K562 (cell line): ENCODE data around the gene SLC25A18. TPM values are rescaled to one million over a fixed set of nuclear protein-coding genes. Genes with fewer than 3 reads are reported as not detected.
A peak's percentile ranks its signal among the peaks of the same experiment; 100 is the strongest.

Source experiments
- ATAC-seq: fragments of 200-7000 bp; cut with Tn5 transposase; 3 replicates; pipeline ENCODE4 v1.9.1; 2020; ENCODE audit warnings: moderate library complexity
- BruUV-seq: library from RNA; stranded (reverse); fragments of 400-500 nt; replicated peaks from 2 replicates; lab custom pipeline; 2021; lab: Mats Ljungman, UMichigan
- CTCF ChIA-PET: fragments of 300-600 bp; formaldehyde crosslinking; extraction: SDS; loops from one replicate; lab custom pipeline; 2021; ENCODE audit warnings: low intra/inter-chr PET ratio; lab: Yijun Ruan, JAX
- POLR2A ChIA-PET: fragments of 300-600, 350-650 bp; sonication (Branson Sonifier 250); formaldehyde crosslinking; extraction: SDS; loops from one replicate; lab custom pipeline; 2021; ENCODE audit warnings: antibody characterized with exemption, inconsistent platforms; lab: Yijun Ruan, JAX
- DNase-seq, 4 experiments: peaks; one replicate each; pipeline versions ENCODE4 v3.0.0 to v3.0.0-alpha.2; 2011 to 2018; ENCODE audit warnings: low spot score in 3 of 4, mixed read lengths in 3 of 4; ENCODE audit errors: extremely low read depth in 1 of 4
- FAIRE-seq: peaks from 2 replicates; lab custom pipeline; 2011; peaks lifted over from hg19 to GRCh38; lab: Jason Lieb, UNC
- H2AFZ ChIP-seq: 2 replicates; pipeline ENCODE4 v1.6.0; 2011; ENCODE audit warnings: low read depth, low read length, control low read depth, inconsistent platforms
- H3K27ac ChIP-seq: fragments of 200-600 bp; 3 replicates; pipeline ENCODE4 v1.8.0; 2011; ENCODE audit warnings: low read depth, mild to moderate bottlenecking, control low read depth, inconsistent platforms, low read length, moderate library complexity, mixed read lengths; ENCODE audit errors: extremely low read depth
- H3K27me3 ChIP-seq, 2 experiments: fragments of 300-600 bp in 1 of 2; 2 replicates in 1 of 2; 3 replicates in 1 of 2; pipeline versions ENCODE4 v1.6.0 to v1.8.0; 2011; ENCODE audit warnings: inconsistent platforms in 2 of 2, low read length in 2 of 2, mild to moderate bottlenecking in 1 of 2, mixed read lengths in 1 of 2, moderate library complexity in 1 of 2; ENCODE audit not compliant: control insufficient read depth in 2 of 2, insufficient read depth in 2 of 2
- H3K36me3 ChIP-seq: fragments of 300-600 bp; 3 replicates; pipeline ENCODE4 v1.8.0; 2011; ENCODE audit warnings: mild to moderate bottlenecking, low read length, inconsistent platforms; ENCODE audit not compliant: control insufficient read depth, insufficient read depth
- H3K4me1 ChIP-seq, 2 experiments: fragments of 200-600 bp in 1 of 2; replicated peaks in 1 of 2; 2 replicates in 1 of 2; 3 replicates in 1 of 2; pipeline versions ENCODE4 v1.5.1 to v1.8.0; 2011; ENCODE audit warnings: inconsistent platforms in 2 of 2, low read length in 2 of 2, mild to moderate bottlenecking in 1 of 2, mixed read lengths in 1 of 2, moderate library complexity in 1 of 2; ENCODE audit not compliant: control insufficient read depth in 2 of 2, insufficient read depth in 2 of 2
- H3K4me2 ChIP-seq: 2 replicates; pipeline ENCODE4 v1.6.1; 2011; ENCODE audit warnings: low read length, control low read depth, inconsistent platforms, mixed read lengths; ENCODE audit not compliant: insufficient read depth
- H3K4me3 ChIP-seq: fragments of 200-600 bp; sonication (generic), shearing (Covaris generic); 2 replicates; pipeline ENCODE4 v1.5.1; 2016; ENCODE audit warnings: control low read depth, inconsistent platforms
- H3K79me2 ChIP-seq: fragments of 200-600 bp; 3 replicates; pipeline ENCODE4 v1.8.0; 2011; ENCODE audit warnings: low read length, inconsistent platforms; ENCODE audit not compliant: control insufficient read depth, insufficient read depth
- H3K9ac ChIP-seq, 2 experiments: 2 replicates each; pipeline versions ENCODE4 v1.6.0 to v1.6.1; 2011; ENCODE audit warnings: low read depth in 2 of 2, low read length in 2 of 2, control low read depth in 1 of 2, inconsistent platforms in 1 of 2, mild to moderate bottlenecking in 1 of 2, mixed read lengths in 1 of 2; ENCODE audit not compliant: insufficient read depth in 1 of 2
- H3K9me1 ChIP-seq: one replicate; pipeline ENCODE4 v1.6.0; 2011; ENCODE audit warnings: inconsistent platforms, mild to moderate bottlenecking, low read length, moderate library complexity; ENCODE audit not compliant: control insufficient read depth, insufficient read depth
- H3K9me3 ChIP-seq: replicated peaks from 2 replicates; pipeline ENCODE4 v1.5.1; 2011; ENCODE audit warnings: low read depth, low read length, inconsistent platforms; ENCODE audit not compliant: control insufficient read depth, insufficient read depth
- H4K20me1 ChIP-seq: replicated peaks from 2 replicates; pipeline ENCODE4 v1.6.1; 2011; ENCODE audit warnings: low read length, inconsistent platforms, mixed read lengths; ENCODE audit not compliant: control insufficient read depth, insufficient read depth
- ARID1B ChIP-seq: fragments of 450-650 bp; IDR thresholded peaks from 2 replicates; pipeline ENCODE4 v1.6.1; 2016; ENCODE audit warnings: antibody characterized with exemption, mild to moderate bottlenecking, inconsistent platforms
- BRCA1 ChIP-seq, 2 experiments: fragments of 450-650 bp in 1 of 2; sonication (generic) in 1 of 2; formaldehyde crosslinking in 1 of 2; IDR thresholded peaks; 2 replicates each; pipeline versions ENCODE4 v1.5.0 to v1.6.1; 2017 to 2020; ENCODE audit warnings: mild to moderate bottlenecking in 1 of 2, missing genetic modification reagents in 1 of 2
- ETS2 ChIP-seq: IDR thresholded peaks from 2 replicates; pipeline ENCODE4 v1.6.1; 2016; ENCODE audit warnings: borderline replicate concordance, missing genetic modification characterization, mild to moderate bottlenecking, moderate library complexity, missing compliant biosample characterization; ENCODE audit not compliant: poor library complexity, severe bottlenecking
- RHOXF2B ChIP-seq: fragments of 250-450 bp; sonication (Bioruptor Pico); conservative IDR thresholded peaks from 2 replicates; pipeline ENCODE4 v1.5.1; 2021
- SMARCC2 ChIP-seq: fragments of 450-650 bp; IDR thresholded peaks from 2 replicates; pipeline ENCODE4 v1.6.1; 2017; ENCODE audit warnings: antibody characterized with exemption, moderate library complexity, mild to moderate bottlenecking, low read depth
- TBL1XR1 ChIP-seq, 2 experiments: IDR thresholded peaks; 2 replicates each; pipeline ENCODE4 v1.6.1; 2012; ENCODE audit warnings: improper control_type of control experiment in 2 of 2, low read length in 2 of 2, mild to moderate bottlenecking in 1 of 2
- ZNF175 ChIP-seq: fragments of 200-800 bp; sonication (Bioruptor generic); IDR thresholded peaks from 2 replicates; pipeline ENCODE4 v1.6.1; 2016; ENCODE audit warnings: low read depth, mild to moderate bottlenecking, missing genetic modification characterization, missing compliant biosample characterization
- ZNF184 ChIP-seq: sonication (generic); formaldehyde crosslinking; IDR thresholded peaks from 2 replicates; pipeline ENCODE4 v1.5.0; 2020; ENCODE audit warnings: missing genetic modification reagents
- WGBS: fragments of 100-300 bp; shearing (Covaris generic); methylation state at CpG from one replicate; pipeline ENCODE4 v1.1.6; 2016; ENCODE audit warnings: low coverage, mixed read lengths; ENCODE audit not compliant: insufficient coverage; ENCODE audit errors: missing lambda C conversion rate; 5-methylcytosine and 5-hydroxymethylcytosine counted together
- in situ Hi-C: fragments of 300-500 bp; cut with MboI; formaldehyde crosslinking; loops from 4 replicates; pipeline ENCODE4 v1.15.0; 2018; ENCODE audit warnings: inconsistent platforms, mixed read lengths
- intact Hi-C: fragments of 100-400 bp; cut with micrococcal nuclease; formaldehyde crosslinking; loops from 2 replicates; pipeline ENCODE4 v1.14.2; 2022
- polyA plus RNA-seq, 8 experiments: library from polyadenylated mRNA; depleted of rRNA in 4 of 8; stranded (reverse) in 5 of 8; unstranded in 3 of 8; fragments of >200 nt; fragmentation: Nextera tagmentation in 2 of 8; fragmentation: Illumina TruSeq in 1 of 8; extraction: Ambion mirVana in 2 of 8; extraction: Trizol in 1 of 8; gene quantifications; 2 replicates each; pipeline versions ENCODE4 v1.2.1 to v1.2.3, GENCODE V29; 2011 to 2014; ENCODE audit warnings: inconsistent platforms in 1 of 8, missing spikeins in 1 of 8
- total RNA-seq, 7 experiments: library from RNA; depleted of rRNA in 6 of 7; stranded (reverse); fragments of >200 nt in 6 of 7; fragmentation: Illumina TruSeq in 2 of 7; extraction: Trizol in 2 of 7; gene quantifications; 2 replicates each; pipeline versions ENCODE4 v1.2.1 to v1.2.3, GENCODE V29; 2011 to 2021; ENCODE audit warnings: low replicate concordance in 1 of 7
- TF ChIP-seq, protein P1 (sequence below): fragments of 250-450 bp; sonication (Bioruptor Pico); IDR thresholded peaks from 2 replicates; pipeline ENCODE4 v1.9.0; 2021; ENCODE audit warnings: mild to moderate bottlenecking, inconsistent platforms
- TF ChIP-seq, protein P2 (sequence below): sonication (generic); formaldehyde crosslinking; IDR thresholded peaks from 2 replicates; pipeline ENCODE4 v1.8.0; 2022; ENCODE audit warnings: missing genetic modification reagents, mild to moderate bottlenecking, borderline replicate concordance
- TF ChIP-seq, protein P3 (sequence below): fragments of 450-650 bp; formaldehyde crosslinking; IDR thresholded peaks from 2 replicates; pipeline ENCODE4 v1.4.0; 2020; ENCODE audit warnings: mild to moderate bottlenecking, mixed read lengths
- TF ChIP-seq, protein P4 (sequence below): sonication (generic); formaldehyde crosslinking; IDR thresholded peaks from 2 replicates; pipeline ENCODE4 v1.8.1; 2022; ENCODE audit warnings: missing genetic modification reagents

Gene SLC25A18
- total and polyA plus RNA-seq, 9 of the 15 experiments (the other 6 are each of a cell fraction or from before 2014, with no cell fraction given): 0.04 TPM; not detected in 8

DNA sequence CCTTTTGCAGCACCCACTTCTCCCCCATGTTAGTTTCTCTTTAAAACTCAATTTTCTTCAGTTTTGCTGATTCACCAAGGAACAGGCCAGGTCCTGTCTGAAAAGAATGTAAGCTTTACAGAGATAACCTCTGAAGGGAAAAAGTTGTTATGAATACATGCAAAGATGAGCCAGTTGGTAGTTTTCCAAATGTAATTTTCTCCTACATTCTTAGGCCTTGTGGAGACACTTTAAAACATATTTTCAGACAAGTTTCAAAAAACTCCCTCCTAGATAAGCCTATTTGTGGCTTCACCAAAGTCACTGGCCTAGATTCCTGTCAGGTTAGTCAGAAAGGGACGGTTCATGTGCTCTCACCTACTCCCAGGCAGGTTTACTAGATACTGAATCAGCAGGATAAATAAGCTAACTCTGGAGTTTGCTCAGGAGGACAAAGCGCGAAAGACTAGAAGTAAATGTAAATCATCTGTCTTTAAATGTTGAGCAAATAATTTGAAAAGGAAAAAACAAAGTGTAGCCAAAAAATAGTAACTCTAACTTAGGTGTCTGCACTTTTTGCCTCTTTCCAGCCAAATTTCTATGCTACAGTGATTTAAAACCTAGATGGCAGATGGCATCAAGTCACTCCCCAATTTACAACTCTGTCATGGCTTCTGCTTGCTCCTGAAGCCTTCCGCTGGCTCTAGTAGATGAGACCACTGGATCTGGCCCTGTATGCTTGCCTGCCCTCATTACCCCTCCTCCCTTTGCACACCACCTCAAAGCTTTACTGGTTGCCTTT lies 70.1 kb downstream of the SLC25A18 start:
- WGBS: 21% methylated on average over 4 of the region's 4 CpGs
- peak overlapping the region; percentile 91 for H3K27ac ChIP-seq
- POLR2A ChIA-PET: interaction anchor here (0.7 to 1.3 kb wide), 5 partner anchors 12 to 137 kb away, joined by 3 to 4 read pairs (median 4); no protein-coding TSS in a partner anchor
- FAIRE-seq: peak; percentile 75
- H3K36me3 ChIP-seq: no peaks in the 10 kb centered on the region
- in situ Hi-C loops (no loop called here), intact Hi-C loops (no loop called here)
- no TSS peak for BruUV-seq
- no peaks in the 10 kb centered on the region for H3K9me3 ChIP-seq
- CTCF ChIA-PET: no interaction called here
- peaks cover 24% of the 10 kb centered on the region for H3K79me2 ChIP-seq
- H3K4me1 ChIP-seq: peaks cover 28 to 42% of the 10 kb centered on the region in 2 experiments
- peak overlapping the region; percentile 49 for H3K4me2 ChIP-seq
- no peaks in the 10 kb centered on the region for H3K9me1 ChIP-seq
- no peak overlapping the region for H3K4me3 ChIP-seq
- H3K27me3 ChIP-seq: no peaks in the 10 kb centered on the region
- H2AFZ ChIP-seq: peak overlapping the region; percentile 83
- peak; percentile 41 to 82 (median 55) for DNase-seq
- peak; percentile 54 for ATAC-seq
- peak overlapping the region; percentile 34 to 70; a peak in 3 of 4 replicates for H3K9ac ChIP-seq
- H4K20me1 ChIP-seq: no peaks in the 10 kb centered on the region
- no peak for TF ChIP-seq ETS2 (tag)
- TF ChIP-seq BRCA1 (IDR thresholded peaks at IDR 0.05): no peak
- no peak for TF ChIP-seq BRCA1 (CRISPR knock-in tag; IDR thresholded peaks at IDR 0.05)
- TF ChIP-seq, protein P1, sequence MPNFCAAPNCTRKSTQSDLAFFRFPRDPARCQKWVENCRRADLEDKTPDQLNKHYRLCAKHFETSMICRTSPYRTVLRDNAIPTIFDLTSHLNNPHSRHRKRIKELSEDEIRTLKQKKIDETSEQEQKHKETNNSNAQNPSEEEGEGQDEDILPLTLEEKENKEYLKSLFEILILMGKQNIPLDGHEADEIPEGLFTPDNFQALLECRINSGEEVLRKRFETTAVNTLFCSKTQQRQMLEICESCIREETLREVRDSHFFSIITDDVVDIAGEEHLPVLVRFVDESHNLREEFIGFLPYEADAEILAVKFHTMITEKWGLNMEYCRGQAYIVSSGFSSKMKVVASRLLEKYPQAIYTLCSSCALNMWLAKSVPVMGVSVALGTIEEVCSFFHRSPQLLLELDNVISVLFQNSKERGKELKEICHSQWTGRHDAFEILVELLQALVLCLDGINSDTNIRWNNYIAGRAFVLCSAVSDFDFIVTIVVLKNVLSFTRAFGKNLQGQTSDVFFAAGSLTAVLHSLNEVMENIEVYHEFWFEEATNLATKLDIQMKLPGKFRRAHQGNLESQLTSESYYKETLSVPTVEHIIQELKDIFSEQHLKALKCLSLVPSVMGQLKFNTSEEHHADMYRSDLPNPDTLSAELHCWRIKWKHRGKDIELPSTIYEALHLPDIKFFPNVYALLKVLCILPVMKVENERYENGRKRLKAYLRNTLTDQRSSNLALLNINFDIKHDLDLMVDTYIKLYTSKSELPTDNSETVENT (CRISPR knock-in tag): no peak
- TF ChIP-seq, protein P2, sequence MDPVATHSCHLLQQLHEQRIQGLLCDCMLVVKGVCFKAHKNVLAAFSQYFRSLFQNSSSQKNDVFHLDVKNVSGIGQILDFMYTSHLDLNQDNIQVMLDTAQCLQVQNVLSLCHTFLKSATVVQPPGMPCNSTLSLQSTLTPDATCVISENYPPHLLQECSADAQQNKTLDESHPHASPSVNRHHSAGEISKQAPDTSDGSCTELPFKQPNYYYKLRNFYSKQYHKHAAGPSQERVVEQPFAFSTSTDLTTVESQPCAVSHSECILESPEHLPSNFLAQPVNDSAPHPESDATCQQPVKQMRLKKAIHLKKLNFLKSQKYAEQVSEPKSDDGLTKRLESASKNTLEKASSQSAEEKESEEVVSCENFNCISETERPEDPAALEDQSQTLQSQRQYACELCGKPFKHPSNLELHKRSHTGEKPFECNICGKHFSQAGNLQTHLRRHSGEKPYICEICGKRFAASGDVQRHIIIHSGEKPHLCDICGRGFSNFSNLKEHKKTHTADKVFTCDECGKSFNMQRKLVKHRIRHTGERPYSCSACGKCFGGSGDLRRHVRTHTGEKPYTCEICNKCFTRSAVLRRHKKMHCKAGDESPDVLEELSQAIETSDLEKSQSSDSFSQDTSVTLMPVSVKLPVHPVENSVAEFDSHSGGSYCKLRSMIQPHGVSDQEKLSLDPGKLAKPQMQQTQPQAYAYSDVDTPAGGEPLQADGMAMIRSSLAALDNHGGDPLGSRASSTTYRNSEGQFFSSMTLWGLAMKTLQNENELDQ (CRISPR knock-in tag): no peak
- TF ChIP-seq SMARCC2: peak; percentile 77; the same call in 1 of the 2 replicates
- TF ChIP-seq ZNF175 (CRISPR knock-in tag): no peak
- TF ChIP-seq TBL1XR1 (IDR thresholded peaks at IDR 0.05; ENCODE audit: low read length in 2 of 2): 0 out of 4 replicates have a peak, but pooled peaks of 1 of the 2 experiments have one; percentile 36
- TF ChIP-seq RHOXF2B: no peak
- TF ChIP-seq ARID1B: peak; percentile 82
- TF ChIP-seq, protein P3, sequence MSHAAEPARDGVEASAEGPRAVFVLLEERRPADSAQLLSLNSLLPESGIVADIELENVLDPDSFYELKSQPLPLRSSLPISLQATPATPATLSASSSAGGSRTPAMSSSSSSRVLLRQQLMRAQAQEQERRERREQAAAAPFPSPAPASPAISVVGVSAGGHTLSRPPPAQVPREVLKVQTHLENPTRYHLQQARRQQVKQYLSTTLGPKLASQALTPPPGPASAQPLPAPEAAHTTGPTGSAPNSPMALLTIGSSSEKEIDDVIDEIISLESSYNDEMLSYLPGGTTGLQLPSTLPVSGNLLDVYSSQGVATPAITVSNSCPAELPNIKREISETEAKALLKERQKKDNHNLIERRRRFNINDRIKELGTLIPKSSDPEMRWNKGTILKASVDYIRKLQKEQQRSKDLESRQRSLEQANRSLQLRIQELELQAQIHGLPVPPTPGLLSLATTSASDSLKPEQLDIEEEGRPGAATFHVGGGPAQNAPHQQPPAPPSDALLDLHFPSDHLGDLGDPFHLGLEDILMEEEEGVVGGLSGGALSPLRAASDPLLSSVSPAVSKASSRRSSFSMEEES (CRISPR knock-in tag): no peak
- no peak for TF ChIP-seq ZNF184
- TF ChIP-seq, protein P4, sequence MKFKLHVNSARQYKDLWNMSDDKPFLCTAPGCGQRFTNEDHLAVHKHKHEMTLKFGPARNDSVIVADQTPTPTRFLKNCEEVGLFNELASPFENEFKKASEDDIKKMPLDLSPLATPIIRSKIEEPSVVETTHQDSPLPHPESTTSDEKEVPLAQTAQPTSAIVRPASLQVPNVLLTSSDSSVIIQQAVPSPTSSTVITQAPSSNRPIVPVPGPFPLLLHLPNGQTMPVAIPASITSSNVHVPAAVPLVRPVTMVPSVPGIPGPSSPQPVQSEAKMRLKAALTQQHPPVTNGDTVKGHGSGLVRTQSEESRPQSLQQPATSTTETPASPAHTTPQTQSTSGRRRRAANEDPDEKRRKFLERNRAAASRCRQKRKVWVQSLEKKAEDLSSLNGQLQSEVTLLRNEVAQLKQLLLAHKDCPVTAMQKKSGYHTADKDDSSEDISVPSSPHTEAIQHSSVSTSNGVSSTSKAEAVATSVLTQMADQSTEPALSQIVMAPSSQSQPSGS (CRISPR knock-in tag): no peak
